HL-60 (cell line): Measurements from ENCODE around the gene HEATR9.
A peak's percentile ranks its signal among the peaks of the same experiment; 100 is the strongest.

ENCODE experiments used
- DNase-seq, 2 experiments: peaks; one replicate each; pipeline ENCODE4 v3.0.0-alpha.2; 2010 to 2020; ENCODE audit warnings: low read depth in 1 of 2, low spot score in 1 of 2
- H3K27ac ChIP-seq: fragments of 250-450 bp; sonication (Bioruptor Pico); replicated peaks from 2 replicates; pipeline ENCODE4 v1.5.1; 2020; ENCODE audit warnings: mild to moderate bottlenecking, moderate library complexity
- H3K27me3 ChIP-seq: fragments of 250-450 bp; sonication (Bioruptor Pico); 2 replicates; pipeline ENCODE4 v1.5.1; 2021; ENCODE audit warnings: mild to moderate bottlenecking, moderate library complexity; ENCODE audit not compliant: insufficient read depth, poor library complexity, severe bottlenecking
- H3K4me3 ChIP-seq: replicated peaks from 2 replicates; pipeline ENCODE4 v1.5.1; 2011; ENCODE audit warnings: mild to moderate bottlenecking, control low read depth, low read length; ENCODE audit not compliant: insufficient read depth
- GABPA ChIP-seq: IDR thresholded peaks from 2 replicates; pipeline ENCODE4 v1.6.1; 2012; ENCODE audit warnings: low read depth
- POLR2AphosphoS5 ChIP-seq: IDR thresholded peaks from 2 replicates; pipeline ENCODE4 v1.6.1; 2012; ENCODE audit warnings: low read depth
- SPI1 ChIP-seq: IDR thresholded peaks from 2 replicates; pipeline ENCODE4 v1.6.1; 2012; ENCODE audit warnings: low read depth, mild to moderate bottlenecking, borderline replicate concordance
- TF ChIP-seq, protein P1 (sequence below): IDR thresholded peaks from one replicate; pipeline ENCODE4 v1.5.1; 2011; ENCODE audit warnings: low read length, control low read depth, inconsistent platforms; ENCODE audit not compliant: insufficient read depth
- TF ChIP-seq, protein P2 (sequence below): IDR thresholded peaks from 2 replicates; pipeline ENCODE4 v1.6.1; 2012; ENCODE audit warnings: low read depth; ENCODE audit not compliant: insufficient replicate concordance

The HEATR9 gene

DNA sequence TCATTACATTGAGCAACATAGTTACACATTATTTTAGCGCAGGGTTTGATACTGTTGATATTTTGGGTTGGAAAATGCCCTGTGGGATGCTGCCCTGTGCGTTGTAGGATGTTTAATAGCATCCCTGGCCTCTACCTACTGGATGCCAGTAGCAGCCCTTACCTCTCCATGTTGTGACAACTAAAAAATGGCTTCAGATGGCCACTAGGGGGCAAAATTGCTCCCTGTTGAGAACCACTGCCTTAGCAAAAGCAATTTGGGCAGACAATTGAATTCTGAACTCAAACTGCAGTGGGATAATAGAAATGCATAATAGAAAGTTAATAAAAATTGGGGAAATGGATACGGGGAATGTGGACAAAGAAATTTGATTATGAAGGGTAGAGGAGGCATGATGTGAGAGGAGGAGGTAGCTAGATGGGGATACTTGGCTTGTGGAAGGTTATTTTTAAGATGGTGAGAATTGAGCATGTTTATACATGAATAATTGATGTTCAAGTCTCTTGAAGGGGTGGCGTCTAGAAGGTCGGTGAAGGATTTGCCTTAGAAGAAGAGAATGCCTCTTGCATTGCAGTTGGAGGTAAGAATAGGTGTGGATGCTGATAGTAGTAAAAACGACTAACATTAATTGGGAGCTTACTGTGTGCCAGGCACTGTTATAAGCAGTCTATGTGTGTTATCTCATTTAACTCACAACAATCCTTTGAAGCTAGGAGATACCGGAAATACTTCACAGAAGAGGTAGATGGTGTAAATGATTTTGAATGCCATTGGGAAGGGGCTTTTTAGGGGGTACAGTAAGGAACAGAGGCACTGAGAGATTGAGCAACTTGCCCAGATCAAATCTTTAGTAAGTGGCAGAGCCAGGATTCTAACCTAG, 19.0 kb downstream of the HEATR9 start:
- H3K4me3 ChIP-seq: no peak overlapping the region
- DNase-seq: peak in 1 of 2 experiments; percentile 71
- no peak overlapping the region for H3K27ac ChIP-seq
- no peak for TF ChIP-seq GABPA
- TF ChIP-seq, protein P1, sequence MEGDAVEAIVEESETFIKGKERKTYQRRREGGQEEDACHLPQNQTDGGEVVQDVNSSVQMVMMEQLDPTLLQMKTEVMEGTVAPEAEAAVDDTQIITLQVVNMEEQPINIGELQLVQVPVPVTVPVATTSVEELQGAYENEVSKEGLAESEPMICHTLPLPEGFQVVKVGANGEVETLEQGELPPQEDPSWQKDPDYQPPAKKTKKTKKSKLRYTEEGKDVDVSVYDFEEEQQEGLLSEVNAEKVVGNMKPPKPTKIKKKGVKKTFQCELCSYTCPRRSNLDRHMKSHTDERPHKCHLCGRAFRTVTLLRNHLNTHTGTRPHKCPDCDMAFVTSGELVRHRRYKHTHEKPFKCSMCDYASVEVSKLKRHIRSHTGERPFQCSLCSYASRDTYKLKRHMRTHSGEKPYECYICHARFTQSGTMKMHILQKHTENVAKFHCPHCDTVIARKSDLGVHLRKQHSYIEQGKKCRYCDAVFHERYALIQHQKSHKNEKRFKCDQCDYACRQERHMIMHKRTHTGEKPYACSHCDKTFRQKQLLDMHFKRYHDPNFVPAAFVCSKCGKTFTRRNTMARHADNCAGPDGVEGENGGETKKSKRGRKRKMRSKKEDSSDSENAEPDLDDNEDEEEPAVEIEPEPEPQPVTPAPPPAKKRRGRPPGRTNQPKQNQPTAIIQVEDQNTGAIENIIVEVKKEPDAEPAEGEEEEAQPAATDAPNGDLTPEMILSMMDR: peak; percentile 55
- no peaks in the 10 kb centered on the region for H3K27me3 ChIP-seq

DNA sequence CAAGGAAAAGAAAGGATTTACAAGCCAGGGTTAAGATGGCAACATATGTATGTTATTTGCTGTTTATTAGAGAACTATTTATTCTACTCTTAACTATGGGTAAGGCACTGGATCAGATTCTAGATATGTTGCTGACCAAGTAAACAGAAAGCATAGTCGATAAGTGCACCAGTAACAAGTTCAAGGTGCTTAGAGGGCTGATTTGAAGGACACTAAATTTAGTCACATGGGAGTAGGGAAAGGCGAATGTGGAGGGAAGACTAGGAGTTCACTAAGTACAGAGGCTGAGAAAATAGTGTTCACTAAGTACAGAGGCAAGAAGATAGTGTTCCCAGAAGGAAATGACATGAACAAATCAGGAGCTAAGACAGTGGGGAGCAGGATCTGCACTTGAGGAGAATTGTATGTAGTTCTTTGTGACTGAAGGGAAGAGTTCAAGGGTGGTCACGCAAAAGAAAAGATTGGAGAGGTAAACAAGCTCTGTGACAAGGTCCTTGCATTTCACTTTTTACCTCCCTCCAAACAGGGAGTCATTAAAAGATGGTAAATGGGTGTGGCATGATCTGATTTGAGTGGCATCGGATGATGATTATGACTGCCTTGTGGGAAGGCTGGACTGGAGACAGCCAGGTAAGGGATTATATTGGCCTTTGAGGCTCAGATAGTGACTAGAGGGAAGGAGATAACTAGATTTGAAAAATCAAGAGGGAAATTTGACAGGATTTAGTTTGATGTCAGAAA, 20.9 kb downstream of the HEATR9 start:
- no peak overlapping the region for H3K4me3 ChIP-seq
- no peaks in the 10 kb centered on the region for H3K27me3 ChIP-seq
- no peak overlapping the region for H3K27ac ChIP-seq
- peak; percentile 37; the same call in 1 of the 2 replicates for TF ChIP-seq POLR2AphosphoS5
- TF ChIP-seq, protein P1: no peak
- no peak for DNase-seq

DNA sequence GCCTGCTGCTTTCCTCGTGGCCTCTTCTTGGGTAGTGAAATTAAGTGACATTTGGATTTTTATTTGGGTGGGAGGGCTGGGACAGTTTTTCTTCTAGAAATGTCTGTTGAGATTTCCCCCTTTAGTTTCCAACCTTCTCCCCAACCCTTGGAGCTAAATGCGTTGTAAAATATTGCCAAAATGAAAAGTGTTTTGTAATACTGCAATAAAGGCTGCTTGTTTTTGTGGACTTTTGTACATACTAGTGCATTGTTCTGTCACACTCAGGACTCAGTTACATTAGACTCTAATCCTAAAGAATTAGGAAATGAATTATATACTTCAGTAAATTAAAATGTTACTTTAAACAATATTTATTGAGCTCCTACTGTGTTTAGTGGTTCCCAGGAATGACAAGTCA, 21.7 kb downstream of the HEATR9 start:
- DNase-seq: no peak
- H3K27ac ChIP-seq: no peak overlapping the region
- no peaks in the 10 kb centered on the region for H3K27me3 ChIP-seq
- TF ChIP-seq GABPA: no peak
- no peak overlapping the region for H3K4me3 ChIP-seq

DNA sequence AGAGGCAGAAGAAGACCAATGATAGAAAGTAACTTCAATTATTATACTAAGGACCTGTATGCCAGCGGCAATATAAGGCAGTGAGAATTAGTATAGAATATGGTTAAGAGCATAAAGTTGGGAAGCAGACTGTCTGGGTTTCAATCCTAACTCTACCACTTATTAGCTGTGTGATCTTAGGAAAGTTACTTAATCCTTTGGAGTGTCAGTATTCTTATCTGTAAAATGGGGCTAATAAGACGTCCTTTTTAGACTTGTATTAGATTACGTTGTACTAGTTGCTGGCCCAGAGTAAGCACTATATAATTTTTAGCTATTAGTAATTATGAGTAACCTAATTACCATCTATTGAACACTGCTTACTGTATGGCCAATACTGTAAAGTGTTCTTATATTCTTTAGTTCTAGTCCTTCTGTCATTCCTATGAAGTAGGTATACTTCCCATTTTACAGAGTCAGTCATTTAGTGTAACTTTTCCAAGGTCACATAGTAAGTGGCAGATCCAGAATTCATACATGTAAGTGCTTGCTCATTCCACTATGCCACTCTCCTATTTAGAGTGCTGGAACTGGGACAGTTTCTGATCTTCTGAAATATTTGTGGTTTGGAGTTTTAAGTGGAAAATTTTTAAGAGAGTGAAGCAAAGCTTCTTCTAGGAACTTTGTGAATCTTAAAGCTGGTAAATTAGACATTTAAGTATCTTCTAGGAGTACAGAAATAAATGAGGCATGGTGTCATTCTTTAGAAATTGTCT, 22.5 kb downstream of the HEATR9 start:
- no peak for DNase-seq
- Histone ChIP-seq H3K4me3 (no peak overlapping the region), H3K27ac (no peak overlapping the region), H3K27me3 (no peaks in the 10 kb centered on the region)
- no peak for TF ChIP-seq SPI1
- no peak for TF ChIP-seq POLR2AphosphoS5

DNA sequence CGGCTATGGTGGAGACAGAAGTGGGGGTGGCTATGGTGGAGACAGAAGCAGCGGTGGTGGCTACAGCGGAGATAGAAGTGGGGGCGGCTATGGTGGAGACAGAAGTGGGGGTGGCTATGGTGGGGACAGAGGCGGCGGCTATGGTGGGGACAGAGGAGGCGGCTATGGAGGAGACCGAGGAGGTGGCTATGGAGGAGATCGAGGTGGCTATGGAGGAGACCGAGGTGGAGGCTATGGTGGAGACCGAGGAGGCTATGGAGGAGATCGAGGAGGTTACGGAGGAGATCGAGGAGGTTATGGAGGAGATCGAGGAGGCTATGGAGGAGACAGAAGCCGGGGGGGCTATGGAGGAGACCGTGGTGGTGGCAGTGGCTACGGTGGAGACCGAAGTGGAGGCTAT, 24.1 kb downstream of the HEATR9 start:
- Histone ChIP-seq H3K4me3 (no peak overlapping the region), H3K27me3 (no peaks in the 10 kb centered on the region), H3K27ac (no peak overlapping the region)
- DNase-seq: no peak
- no peak for TF ChIP-seq SPI1
- TF ChIP-seq, protein P1: no peak
- TF ChIP-seq POLR2AphosphoS5: no peak; the same call in 1 of the 2 replicates
- TF ChIP-seq, protein P2, sequence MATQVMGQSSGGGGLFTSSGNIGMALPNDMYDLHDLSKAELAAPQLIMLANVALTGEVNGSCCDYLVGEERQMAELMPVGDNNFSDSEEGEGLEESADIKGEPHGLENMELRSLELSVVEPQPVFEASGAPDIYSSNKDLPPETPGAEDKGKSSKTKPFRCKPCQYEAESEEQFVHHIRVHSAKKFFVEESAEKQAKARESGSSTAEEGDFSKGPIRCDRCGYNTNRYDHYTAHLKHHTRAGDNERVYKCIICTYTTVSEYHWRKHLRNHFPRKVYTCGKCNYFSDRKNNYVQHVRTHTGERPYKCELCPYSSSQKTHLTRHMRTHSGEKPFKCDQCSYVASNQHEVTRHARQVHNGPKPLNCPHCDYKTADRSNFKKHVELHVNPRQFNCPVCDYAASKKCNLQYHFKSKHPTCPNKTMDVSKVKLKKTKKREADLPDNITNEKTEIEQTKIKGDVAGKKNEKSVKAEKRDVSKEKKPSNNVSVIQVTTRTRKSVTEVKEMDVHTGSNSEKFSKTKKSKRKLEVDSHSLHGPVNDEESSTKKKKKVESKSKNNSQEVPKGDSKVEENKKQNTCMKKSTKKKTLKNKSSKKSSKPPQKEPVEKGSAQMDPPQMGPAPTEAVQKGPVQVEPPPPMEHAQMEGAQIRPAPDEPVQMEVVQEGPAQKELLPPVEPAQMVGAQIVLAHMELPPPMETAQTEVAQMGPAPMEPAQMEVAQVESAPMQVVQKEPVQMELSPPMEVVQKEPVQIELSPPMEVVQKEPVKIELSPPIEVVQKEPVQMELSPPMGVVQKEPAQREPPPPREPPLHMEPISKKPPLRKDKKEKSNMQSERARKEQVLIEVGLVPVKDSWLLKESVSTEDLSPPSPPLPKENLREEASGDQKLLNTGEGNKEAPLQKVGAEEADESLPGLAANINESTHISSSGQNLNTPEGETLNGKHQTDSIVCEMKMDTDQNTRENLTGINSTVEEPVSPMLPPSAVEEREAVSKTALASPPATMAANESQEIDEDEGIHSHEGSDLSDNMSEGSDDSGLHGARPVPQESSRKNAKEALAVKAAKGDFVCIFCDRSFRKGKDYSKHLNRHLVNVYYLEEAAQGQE: no peak
- TF ChIP-seq GABPA: no peak
